Activated B cell treated with CpG ODN at 0.5 μM for 24 hours (primary cell): ENCODE results near the gene TBATA. TPM values are rescaled to one million over a fixed set of nuclear protein-coding genes. Genes with fewer than 3 reads are reported as not detected.

Experiments
- ATAC-seq: fragments of 200-7000 bp; cut with Tn5 transposase; one replicate; pipeline ENCODE4 v1.10.0; 2021; ENCODE audit warnings: low read depth, mild to moderate bottlenecking, moderate library complexity
- CTCF ChIA-PET: fragments of 350-600 bp; sonication (Branson Sonifier 250); formaldehyde crosslinking; loops from one replicate; lab custom pipeline; 2021; ENCODE audit warnings: antibody characterized with exemption; lab: Charles Lee
- POLR2A ChIA-PET: fragments of 350-600 bp; sonication (Branson Sonifier 250); formaldehyde crosslinking; loops from one replicate; lab custom pipeline; 2021; ENCODE audit warnings: antibody characterized with exemption; lab: Charles Lee
- DNase-seq: peaks from one replicate; pipeline ENCODE4 v3.0.0; 2022
- H3K27ac Mint-ChIP-seq: one replicate; pipeline ENCODE4 v1.8.0; 2020; ENCODE audit warnings: mixed read lengths
- H3K27me3 Mint-ChIP-seq: one replicate; pipeline ENCODE4 v1.8.0; 2021; ENCODE audit warnings: mixed read lengths
- H3K36me3 Mint-ChIP-seq: one replicate; pipeline ENCODE4 v1.8.0; 2021; ENCODE audit warnings: low read depth, mixed read lengths
- H3K4me1 Mint-ChIP-seq: one replicate; pipeline ENCODE4 v1.8.0; 2021; ENCODE audit warnings: mixed read lengths
- H3K4me3 Mint-ChIP-seq: one replicate; pipeline ENCODE4 v1.8.0; 2020; ENCODE audit warnings: mild to moderate bottlenecking, mixed read lengths
- H3K9me3 Mint-ChIP-seq: one replicate; pipeline ENCODE4 v1.8.0; 2020; ENCODE audit warnings: mixed read lengths
- intact Hi-C: fragments of 100-400 bp; cut with micrococcal nuclease; formaldehyde crosslinking; loops from one replicate; pipeline ENCODE4 v1.15.1; 2024
- total RNA-seq: library from RNA; stranded (reverse); gene quantifications from 2 replicates; pipeline ENCODE4 v1.2.3, GENCODE V29; 2022
- TF ChIP-seq, protein P1 (sequence below): fragments of 200-600 bp; IDR thresholded peaks from one replicate; pipeline ENCODE4 v1.8.0; 2022; ENCODE audit warnings: antibody characterized with exemption, mild to moderate bottlenecking

TBATA gene
- total RNA-seq, 1 donor from 2014 or later: not detected

DNA sequence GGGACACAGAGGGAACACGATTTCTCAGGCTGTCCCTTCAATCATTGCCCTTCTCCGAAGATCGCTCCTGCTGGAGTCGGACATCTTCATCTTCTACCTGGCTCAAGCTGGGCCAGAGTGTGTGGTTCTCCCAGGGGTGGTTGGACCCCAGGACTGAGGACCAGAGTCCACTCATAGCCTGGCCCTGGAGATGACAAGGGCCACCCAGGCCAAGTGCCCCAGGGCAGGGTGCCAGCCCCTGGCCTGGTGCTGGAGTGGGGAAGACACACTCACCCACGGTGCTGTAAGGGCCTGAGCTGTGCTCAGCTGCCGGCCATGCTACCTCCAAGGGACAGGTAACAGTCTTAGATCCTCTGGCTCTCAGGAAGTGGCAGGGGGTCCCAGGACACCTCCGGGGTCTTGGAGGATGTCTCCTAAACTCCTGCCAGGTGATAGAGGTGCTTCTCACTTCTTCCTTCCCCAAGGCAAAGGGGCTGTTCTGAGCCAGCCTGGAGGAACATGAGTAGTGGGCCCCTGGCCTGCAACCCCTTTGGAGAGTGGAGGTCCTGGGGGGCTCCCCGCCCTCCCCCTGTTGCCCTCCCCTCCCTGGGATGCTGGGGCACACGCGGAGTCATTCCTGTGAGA, 23.3 kb downstream of the TBATA start:
- ChIA-PET POLR2A (no interaction called here), CTCF (interaction anchor here (1.6 kb wide), 1 partner anchor 212 kb away, joined by 4 read pairs; no protein-coding TSS in a partner anchor)
- H3K9me3 Mint-ChIP-seq: peaks cover 14% of the 10 kb centered on the region
- intact Hi-C loops: no loop called here
- ATAC-seq (no peak), DNase-seq (no peak)
- peaks cover 2% of the 10 kb centered on the region for H3K27me3 Mint-ChIP-seq
- no peak overlapping the region for H3K4me3 Mint-ChIP-seq
- no peak overlapping the region for H3K27ac Mint-ChIP-seq
- TF ChIP-seq, protein P1, sequence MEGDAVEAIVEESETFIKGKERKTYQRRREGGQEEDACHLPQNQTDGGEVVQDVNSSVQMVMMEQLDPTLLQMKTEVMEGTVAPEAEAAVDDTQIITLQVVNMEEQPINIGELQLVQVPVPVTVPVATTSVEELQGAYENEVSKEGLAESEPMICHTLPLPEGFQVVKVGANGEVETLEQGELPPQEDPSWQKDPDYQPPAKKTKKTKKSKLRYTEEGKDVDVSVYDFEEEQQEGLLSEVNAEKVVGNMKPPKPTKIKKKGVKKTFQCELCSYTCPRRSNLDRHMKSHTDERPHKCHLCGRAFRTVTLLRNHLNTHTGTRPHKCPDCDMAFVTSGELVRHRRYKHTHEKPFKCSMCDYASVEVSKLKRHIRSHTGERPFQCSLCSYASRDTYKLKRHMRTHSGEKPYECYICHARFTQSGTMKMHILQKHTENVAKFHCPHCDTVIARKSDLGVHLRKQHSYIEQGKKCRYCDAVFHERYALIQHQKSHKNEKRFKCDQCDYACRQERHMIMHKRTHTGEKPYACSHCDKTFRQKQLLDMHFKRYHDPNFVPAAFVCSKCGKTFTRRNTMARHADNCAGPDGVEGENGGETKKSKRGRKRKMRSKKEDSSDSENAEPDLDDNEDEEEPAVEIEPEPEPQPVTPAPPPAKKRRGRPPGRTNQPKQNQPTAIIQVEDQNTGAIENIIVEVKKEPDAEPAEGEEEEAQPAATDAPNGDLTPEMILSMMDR: no peak
- no peaks in the 10 kb centered on the region for H3K36me3 Mint-ChIP-seq
- no peaks in the 10 kb centered on the region for H3K4me1 Mint-ChIP-seq

DNA sequence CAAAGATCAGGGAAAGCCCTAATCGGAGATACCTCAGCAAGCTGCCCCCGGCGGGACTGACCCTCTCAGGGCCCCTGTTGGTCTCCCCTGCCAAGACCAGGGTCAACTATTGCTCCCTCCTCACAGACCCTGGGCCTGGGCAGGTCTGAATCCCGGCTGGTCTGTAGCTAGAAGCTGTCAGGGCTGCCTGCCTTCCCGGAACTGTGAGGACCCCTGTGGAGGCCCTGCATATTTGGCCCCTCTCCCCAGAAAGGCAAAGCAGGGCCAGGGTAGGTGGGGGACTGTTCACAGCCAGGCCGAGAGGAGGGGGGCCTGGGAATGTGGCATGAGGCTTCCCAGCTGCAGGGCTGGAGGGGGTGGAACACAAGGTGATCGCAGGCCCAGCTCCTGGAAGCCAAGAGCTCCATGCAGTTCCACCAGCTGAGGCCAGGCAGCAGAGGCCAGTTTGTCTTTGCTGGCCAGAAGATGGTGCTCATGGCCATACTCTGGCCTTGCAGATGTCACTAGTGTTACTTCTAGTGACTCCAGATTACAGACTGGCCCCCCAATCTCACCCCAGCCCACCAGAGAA, 24.1 kb downstream of the TBATA start:
- TF ChIP-seq, protein P1: no peak
- intact Hi-C loops: no loop called here
- Mint-ChIP-seq H3K4me1 (no peaks in the 10 kb centered on the region), H3K27ac (no peak overlapping the region), H3K4me3 (no peak overlapping the region), H3K9me3 (peaks cover 9% of the 10 kb centered on the region), H3K36me3 (no peaks in the 10 kb centered on the region), H3K27me3 (peaks cover 2% of the 10 kb centered on the region)
- no peak for DNase-seq
- ATAC-seq: no peak
- POLR2A ChIA-PET: no interaction called here
- CTCF ChIA-PET: interaction anchor here (1.6 to 3.3 kb wide), 2 partner anchors 211 to 300 kb away, joined by 4 to 31 read pairs; no protein-coding TSS in a partner anchor

DNA sequence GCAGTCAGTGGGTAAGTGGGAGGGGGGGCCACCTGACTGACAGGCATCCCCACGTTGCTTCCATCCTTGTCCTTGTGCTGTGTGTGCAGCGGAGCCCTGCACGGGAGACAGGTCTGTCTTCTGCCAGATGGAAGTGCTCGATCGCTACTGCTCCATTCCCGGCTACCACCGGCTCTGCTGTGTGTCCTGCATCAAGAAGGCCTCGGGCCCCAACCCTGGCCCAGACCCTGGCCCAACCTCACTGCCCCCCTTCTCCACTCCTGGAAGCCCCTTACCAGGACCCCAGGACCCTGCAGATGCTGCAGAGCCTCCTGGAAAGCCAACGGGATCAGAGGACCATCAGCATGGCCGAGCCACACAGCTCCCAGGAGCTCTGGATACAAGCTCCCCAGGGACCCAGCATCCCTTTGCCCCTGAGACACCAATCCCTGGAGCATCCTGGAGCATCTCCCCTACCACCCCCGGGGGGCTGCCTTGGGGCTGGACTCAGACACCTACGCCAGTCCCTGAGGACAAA, 24.8 kb downstream of the TBATA start:
- Mint-ChIP-seq H3K4me3 (no peak overlapping the region), H3K9me3 (peaks cover 2% of the 10 kb centered on the region), H3K27ac (no peak overlapping the region), H3K4me1 (no peaks in the 10 kb centered on the region), H3K27me3 (peaks cover 2% of the 10 kb centered on the region), H3K36me3 (no peaks in the 10 kb centered on the region)
- ChIA-PET POLR2A (interaction anchor here (0.6 kb wide), 1 partner anchor 90 kb away, joined by 4 read pairs; no protein-coding TSS in a partner anchor), CTCF (interaction anchor here (1.6 to 3.3 kb wide), 2 partner anchors 210 to 299 kb away, joined by 4 to 31 read pairs; no protein-coding TSS in a partner anchor)
- TF ChIP-seq, protein P1: no peak
- intact Hi-C loops: no loop called here
- DNase-seq: no peak
- ATAC-seq: no peak

DNA sequence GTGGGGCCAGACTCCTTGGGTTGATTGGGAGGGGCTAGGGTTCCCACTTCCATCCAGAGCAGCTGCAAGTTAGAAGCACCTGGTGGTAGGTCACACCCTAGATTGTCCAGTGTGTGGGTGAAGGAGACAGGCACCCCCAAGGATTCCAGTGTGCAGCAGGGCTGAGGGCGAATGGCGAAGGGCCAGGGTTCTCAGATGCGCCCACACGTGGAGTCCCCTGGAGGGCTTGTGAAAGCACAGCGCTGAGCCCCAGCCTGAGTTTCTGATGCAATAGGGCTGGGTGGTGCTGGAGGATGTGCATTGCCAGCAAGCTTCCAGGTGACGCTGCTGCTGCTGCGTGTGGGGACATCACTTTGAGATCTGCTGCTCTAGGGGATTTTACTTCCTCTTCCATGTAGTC, 25.4 kb downstream of the TBATA start:
- DNase-seq: no peak
- intact Hi-C loops: loop anchor here (1.0 to 2.0 kb wide), 4 partner anchors 121 to 298 kb away; no protein-coding TSS in a partner anchor
- ATAC-seq: no peak
- TF ChIP-seq, protein P1: no peak
- POLR2A ChIA-PET: interaction anchor here (0.6 kb wide), 1 partner anchor 89 kb away, joined by 4 read pairs; no protein-coding TSS in a partner anchor
- Mint-ChIP-seq H3K36me3 (no peaks in the 10 kb centered on the region), H3K27me3 (peaks cover 2% of the 10 kb centered on the region), H3K4me3 (no peak overlapping the region), H3K4me1 (no peaks in the 10 kb centered on the region), H3K27ac (no peak overlapping the region), H3K9me3 (no peaks in the 10 kb centered on the region)
- CTCF ChIA-PET: interaction anchor here (0.6 to 3.3 kb wide), 3 partner anchors 41 to 298 kb away, joined by 3 to 31 read pairs (median 6); no protein-coding TSS in a partner anchor
